ENCODE data around the gene HSD17B2.

The HSD17B2 gene

DNA sequence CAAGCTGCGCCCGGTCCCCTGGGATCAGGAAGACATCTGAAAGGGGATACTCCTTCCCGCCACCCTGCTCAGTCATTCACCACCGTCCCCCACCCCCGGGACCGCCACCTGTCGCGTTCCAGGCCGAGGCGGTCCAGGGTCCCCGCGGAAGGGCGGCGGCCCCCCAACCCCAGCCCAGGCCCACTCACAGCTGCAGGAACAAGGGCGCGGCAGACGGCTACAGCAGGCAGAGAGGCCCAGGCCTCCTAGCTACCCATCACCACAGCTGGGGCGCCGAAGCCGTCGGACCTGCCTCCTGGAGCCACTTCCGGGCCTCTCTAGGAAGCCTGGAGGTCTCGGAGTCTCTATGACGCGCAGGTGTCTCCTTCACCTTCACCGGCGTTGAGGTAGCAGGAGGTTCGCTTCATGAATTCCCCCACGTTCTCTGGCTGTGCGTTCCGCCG lies 23.8 kb upstream of the HSD17B2 start, which contains the start of gene SDR42E1:
Gene SDR42E1, minus strand, starts transcription at position 272 of the 443 bp plus-strand sequence. CDS start 10,612 bp downstream, outside the sequence.
- TF ChIP-seq POLR2AphosphoS5 (IDR thresholded peaks at IDR 0.05; ENCODE audit: borderline replicate concordance, low read depth, low read length) (no peak), FOXP2 (optimal IDR thresholded peaks at IDR 0.05; ENCODE audit: control extremely low read depth, extremely low read length, insufficient read depth) (no peak), EZH2 (IDR thresholded peaks at IDR 0.05) (no peak)
- H3K4me3 ChIP-seq: no peak within 1 kb of the TSS
- no peak within 1 kb of the TSS for H3K9ac ChIP-seq (ENCODE audit: insufficient read length)
- DNase-seq (ENCODE audit: low read depth, low spot score): no peak
- H3K27ac ChIP-seq: no peak within 1 kb of the TSS
- H3K36me3 ChIP-seq (ENCODE audit: insufficient read depth, low read length): no peaks in the 10 kb centered on the region
- H3K9me3 ChIP-seq (ENCODE audit: low read depth, low read length): no peaks in the 10 kb centered on the region

DNA sequence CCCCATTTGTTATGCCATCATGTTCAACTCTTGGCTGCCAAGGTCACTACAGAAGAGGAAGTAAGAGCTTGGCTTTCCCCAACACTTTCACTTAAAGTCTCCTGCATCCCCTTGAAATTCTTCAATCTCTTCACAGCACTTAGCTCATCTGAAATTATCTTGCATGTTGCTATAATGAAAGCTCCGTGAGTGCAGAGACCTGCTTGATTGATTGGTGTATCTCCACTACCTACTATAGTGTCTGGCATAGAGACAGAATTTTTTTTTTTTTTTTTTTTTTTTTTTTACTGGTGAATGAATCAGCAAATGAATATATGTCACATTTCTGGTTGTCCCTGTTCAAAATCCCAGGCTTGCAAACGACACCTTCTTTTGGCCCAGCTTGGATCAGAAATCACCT lies 21.9 kb upstream of the HSD17B2 start:
- DNase-seq (ENCODE audit: low read depth, low spot score): no peak
- Histone ChIP-seq H3K4me3 (no peak overlapping the region), H3K27ac (no peak overlapping the region), H3K36me3 (ENCODE audit: insufficient read depth, low read length) (no peaks in the 10 kb centered on the region), H3K9ac (ENCODE audit: insufficient read length) (no peak overlapping the region), H3K9me3 (ENCODE audit: low read depth, low read length) (no peaks in the 10 kb centered on the region)
- TF ChIP-seq POLR2AphosphoS5 (IDR thresholded peaks at IDR 0.05; ENCODE audit: borderline replicate concordance, low read depth, low read length) (no peak), EZH2 (IDR thresholded peaks at IDR 0.05) (no peak), FOXP2 (optimal IDR thresholded peaks at IDR 0.05; ENCODE audit: control extremely low read depth, extremely low read length, insufficient read depth) (no peak)

DNA sequence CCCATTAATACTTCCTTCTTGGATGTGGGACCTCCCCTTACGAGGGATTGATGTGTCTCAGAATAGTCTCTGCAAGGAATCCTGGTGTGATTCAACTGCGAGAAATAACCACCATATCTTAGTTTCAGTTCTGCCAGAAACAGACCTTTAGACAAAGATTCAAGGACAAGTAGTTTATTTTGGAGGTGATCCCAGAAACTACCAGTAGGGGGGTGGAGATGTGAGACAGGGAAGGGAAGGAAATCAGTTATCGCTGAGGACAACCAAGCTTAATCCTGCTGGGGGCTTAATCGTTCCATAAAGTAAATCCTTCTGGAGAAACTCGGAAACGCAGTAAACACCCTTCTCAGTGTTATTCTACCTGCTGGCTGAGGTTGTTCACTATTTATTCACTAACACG lies 18.8 kb upstream of the HSD17B2 start:
- Histone ChIP-seq H3K36me3 (ENCODE audit: insufficient read depth, low read length) (no peaks in the 10 kb centered on the region), H3K9me3 (ENCODE audit: low read depth, low read length) (no peaks in the 10 kb centered on the region), H3K4me3 (no peak overlapping the region), H3K9ac (ENCODE audit: insufficient read length) (no peak overlapping the region), H3K27ac (no peak overlapping the region)
- no peak for DNase-seq (ENCODE audit: low read depth, low spot score)
- TF ChIP-seq FOXP2 (optimal IDR thresholded peaks at IDR 0.05; ENCODE audit: control extremely low read depth, extremely low read length, insufficient read depth) (no peak), POLR2AphosphoS5 (IDR thresholded peaks at IDR 0.05; ENCODE audit: borderline replicate concordance, low read depth, low read length) (no peak), EZH2 (IDR thresholded peaks at IDR 0.05) (no peak)

- no peak overlapping the region for H3K9ac ChIP-seq (ENCODE audit: insufficient read length)
- TF ChIP-seq POLR2AphosphoS5 (IDR thresholded peaks at IDR 0.05; ENCODE audit: borderline replicate concordance, low read depth, low read length) (no peak), EZH2 (IDR thresholded peaks at IDR 0.05) (no peak), FOXP2 (optimal IDR thresholded peaks at IDR 0.05; ENCODE audit: control extremely low read depth, extremely low read length, insufficient read depth) (no peak)
- DNase-seq (ENCODE audit: low read depth, low spot score): no peak
- no peaks in the 10 kb centered on the region for H3K9me3 ChIP-seq (ENCODE audit: low read depth, low read length)
- no peaks in the 10 kb centered on the region for H3K36me3 ChIP-seq (ENCODE audit: insufficient read depth, low read length)
- H3K27ac ChIP-seq: no peak overlapping the region
- no peak overlapping the region for H3K4me3 ChIP-seq
Observed at GRCh38 chr16:82016964-82017363, 18.1 kb upstream of the HSD17B2 start.

DNA sequence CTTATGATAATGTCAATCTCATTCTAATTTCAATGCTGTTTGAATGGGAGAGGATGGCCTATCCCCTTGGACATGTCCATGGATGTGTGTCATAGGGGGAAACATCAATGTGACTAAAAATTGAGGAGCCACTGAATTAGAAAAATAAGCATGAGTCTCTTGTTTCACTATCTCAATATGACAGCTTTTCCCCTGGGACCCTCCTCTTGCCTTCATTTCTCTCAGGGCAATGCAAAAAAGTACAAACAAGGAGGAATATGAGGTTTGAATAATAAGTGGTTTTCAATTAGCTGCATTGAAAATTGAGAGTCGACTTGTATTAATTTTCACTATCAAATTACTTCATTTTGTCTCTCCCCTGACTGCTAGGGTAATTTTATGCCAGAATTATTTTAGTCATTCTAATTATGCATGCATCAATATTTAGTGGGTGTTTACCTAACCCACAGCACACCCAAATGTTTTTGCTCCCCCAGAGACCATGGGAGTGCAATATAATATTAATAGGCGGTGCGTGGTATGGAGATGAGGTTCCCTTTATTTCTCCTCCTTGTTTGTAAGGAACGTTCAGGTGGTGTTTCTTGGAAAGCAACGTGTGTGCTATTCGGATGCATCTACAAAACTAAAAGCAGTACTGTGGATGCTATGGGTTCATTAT lies 17.0 kb upstream of the HSD17B2 start:
- Histone ChIP-seq H3K9ac (ENCODE audit: insufficient read length) (no peak overlapping the region), H3K4me3 (no peak overlapping the region), H3K27ac (no peak overlapping the region), H3K36me3 (ENCODE audit: insufficient read depth, low read length) (no peaks in the 10 kb centered on the region), H3K9me3 (ENCODE audit: low read depth, low read length) (no peaks in the 10 kb centered on the region)
- DNase-seq (ENCODE audit: low read depth, low spot score): no peak
- no peak for TF ChIP-seq POLR2AphosphoS5 (IDR thresholded peaks at IDR 0.05; ENCODE audit: borderline replicate concordance, low read depth, low read length)
- TF ChIP-seq FOXP2 (optimal IDR thresholded peaks at IDR 0.05; ENCODE audit: control extremely low read depth, extremely low read length, insufficient read depth): no peak
- no peak for TF ChIP-seq EZH2 (IDR thresholded peaks at IDR 0.05)

DNA sequence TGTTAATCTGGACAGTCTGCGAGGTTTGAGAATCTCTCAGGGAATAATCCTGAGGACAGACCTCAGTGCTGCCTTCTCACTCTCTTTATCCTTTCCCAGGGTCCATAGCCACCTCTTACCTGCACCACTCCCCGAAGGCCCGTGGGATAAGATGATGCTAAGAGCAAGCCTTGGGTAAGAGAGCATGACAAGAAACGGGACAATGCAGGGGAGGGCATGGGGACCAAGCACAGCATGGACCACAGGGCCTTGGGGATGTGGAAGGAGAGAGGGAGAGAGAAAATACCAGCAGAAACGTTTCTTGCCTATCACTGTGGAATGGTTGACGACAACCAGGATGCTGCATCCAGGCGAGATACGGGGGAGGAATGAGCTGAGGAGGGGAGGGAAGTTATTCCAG lies 15.5 kb upstream of the HSD17B2 start:
- no peak overlapping the region for H3K27ac ChIP-seq
- H3K9ac ChIP-seq (ENCODE audit: insufficient read length): no peak overlapping the region
- H3K36me3 ChIP-seq (ENCODE audit: insufficient read depth, low read length): no peaks in the 10 kb centered on the region
- no peak overlapping the region for H3K4me3 ChIP-seq
- DNase-seq (ENCODE audit: low read depth, low spot score): no peak
- no peaks in the 10 kb centered on the region for H3K9me3 ChIP-seq (ENCODE audit: low read depth, low read length)
- TF ChIP-seq POLR2AphosphoS5 (IDR thresholded peaks at IDR 0.05; ENCODE audit: borderline replicate concordance, low read depth, low read length) (no peak), EZH2 (IDR thresholded peaks at IDR 0.05) (no peak), FOXP2 (optimal IDR thresholded peaks at IDR 0.05; ENCODE audit: control extremely low read depth, extremely low read length, insufficient read depth) (no peak)

GRCh38 chr16:82020051-82020450 lies 15.0 kb upstream of the HSD17B2 start:
- no peaks in the 10 kb centered on the region for H3K36me3 ChIP-seq (ENCODE audit: insufficient read depth, low read length)
- H3K27ac ChIP-seq: no peak overlapping the region
- TF ChIP-seq EZH2 (IDR thresholded peaks at IDR 0.05): no peak
- TF ChIP-seq POLR2AphosphoS5 (IDR thresholded peaks at IDR 0.05; ENCODE audit: borderline replicate concordance, low read depth, low read length): no peak
- TF ChIP-seq FOXP2 (optimal IDR thresholded peaks at IDR 0.05; ENCODE audit: control extremely low read depth, extremely low read length, insufficient read depth): no peak
- no peak overlapping the region for H3K4me3 ChIP-seq
- no peaks in the 10 kb centered on the region for H3K9me3 ChIP-seq (ENCODE audit: low read depth, low read length)
- H3K9ac ChIP-seq (ENCODE audit: insufficient read length): no peak overlapping the region
- DNase-seq (ENCODE audit: low read depth, low spot score): no peak

DNA sequence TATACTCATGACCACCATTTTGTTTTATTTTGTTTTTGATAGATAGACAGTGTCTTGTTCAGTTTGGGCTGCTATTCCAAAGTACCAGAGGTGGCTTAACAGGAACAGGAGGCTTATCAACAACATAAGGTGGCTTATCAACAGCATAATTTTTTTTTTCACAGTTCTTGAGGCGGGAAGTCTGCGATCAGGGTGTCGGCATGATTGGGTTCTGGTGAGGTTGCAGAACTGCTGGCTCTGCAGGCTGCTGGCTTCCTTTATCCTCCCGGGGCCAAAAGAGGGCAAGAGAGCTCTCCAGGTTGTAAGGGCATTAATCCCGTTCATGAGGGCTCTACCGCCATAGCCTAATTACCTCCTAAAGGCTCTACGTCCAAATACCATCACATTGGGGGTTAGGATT lies 11.8 kb upstream of the HSD17B2 start:
- TF ChIP-seq POLR2AphosphoS5 (IDR thresholded peaks at IDR 0.05; ENCODE audit: borderline replicate concordance, low read depth, low read length) (no peak), FOXP2 (optimal IDR thresholded peaks at IDR 0.05; ENCODE audit: control extremely low read depth, extremely low read length, insufficient read depth) (no peak), EZH2 (IDR thresholded peaks at IDR 0.05) (no peak)

GRCh38 chr16:82024316-82024715 lies 10.7 kb upstream of the HSD17B2 start:
- H3K36me3 ChIP-seq (ENCODE audit: insufficient read depth, low read length): no peaks in the 10 kb centered on the region
- no peak for DNase-seq (ENCODE audit: low read depth, low spot score)
- TF ChIP-seq POLR2AphosphoS5 (IDR thresholded peaks at IDR 0.05; ENCODE audit: borderline replicate concordance, low read depth, low read length) (no peak), EZH2 (IDR thresholded peaks at IDR 0.05) (no peak), FOXP2 (optimal IDR thresholded peaks at IDR 0.05; ENCODE audit: control extremely low read depth, extremely low read length, insufficient read depth) (no peak)
- H3K4me3 ChIP-seq: no peak overlapping the region
- no peak overlapping the region for H3K27ac ChIP-seq
- no peak overlapping the region for H3K9ac ChIP-seq (ENCODE audit: insufficient read length)
- H3K9me3 ChIP-seq (ENCODE audit: low read depth, low read length): no peaks in the 10 kb centered on the region

More for the DNA sequence above, 11.8 kb upstream of the HSD17B2 start:
- no peaks in the 10 kb centered on the region for H3K36me3 ChIP-seq (ENCODE audit: insufficient read depth, low read length)
- no peak overlapping the region for H3K9ac ChIP-seq (ENCODE audit: insufficient read length)
- no peak overlapping the region for H3K4me3 ChIP-seq
- H3K27ac ChIP-seq: no peak overlapping the region
- H3K9me3 ChIP-seq (ENCODE audit: low read depth, low read length): no peaks in the 10 kb centered on the region
- no peak for DNase-seq (ENCODE audit: low read depth, low spot score)

All from SK-N-MC (cell line).